Measurements from ENCODE around the gene XRCC4.

DNA sequence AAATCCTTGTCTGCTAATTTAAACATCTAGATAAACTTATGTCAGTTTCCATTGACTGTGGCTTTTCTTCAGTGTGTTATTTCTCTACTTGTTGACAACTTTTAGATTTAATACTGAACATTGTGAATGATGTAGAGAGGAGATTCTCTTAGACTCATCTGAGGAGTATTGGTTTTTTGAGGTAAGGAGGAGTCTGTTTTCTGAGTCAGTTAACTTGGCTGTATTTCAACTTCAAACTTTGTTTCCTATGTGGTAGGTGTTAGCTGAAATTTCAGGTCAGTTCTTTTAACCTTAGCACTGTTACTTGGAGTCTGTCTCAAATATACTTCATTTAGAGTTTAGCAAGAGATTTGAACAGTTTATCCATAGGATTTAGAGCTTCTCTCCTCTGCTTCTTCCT is 67.9 kb downstream of the XRCC4 start:
- TF ChIP-seq MXI1 (conservative IDR thresholded peaks at IDR 0.05; ENCODE audit: poor library complexity, severe bottlenecking) (no peak), POLR2AphosphoS5 (IDR thresholded peaks at IDR 0.05) (no peak), RAD21 (conservative IDR thresholded peaks at IDR 0.05) (no peak), EP300 (conservative IDR thresholded peaks at IDR 0.05; ENCODE audit: poor library complexity, severe bottlenecking) (no peak), EZH2 (IDR thresholded peaks at IDR 0.05; ENCODE audit: borderline replicate concordance, insufficient read depth, low read length, poor library complexity, severe bottlenecking) (no peak), SMC3 (conservative IDR thresholded peaks at IDR 0.05; ENCODE audit: poor library complexity) (no peak)
- TF ChIP-seq, protein P1, sequence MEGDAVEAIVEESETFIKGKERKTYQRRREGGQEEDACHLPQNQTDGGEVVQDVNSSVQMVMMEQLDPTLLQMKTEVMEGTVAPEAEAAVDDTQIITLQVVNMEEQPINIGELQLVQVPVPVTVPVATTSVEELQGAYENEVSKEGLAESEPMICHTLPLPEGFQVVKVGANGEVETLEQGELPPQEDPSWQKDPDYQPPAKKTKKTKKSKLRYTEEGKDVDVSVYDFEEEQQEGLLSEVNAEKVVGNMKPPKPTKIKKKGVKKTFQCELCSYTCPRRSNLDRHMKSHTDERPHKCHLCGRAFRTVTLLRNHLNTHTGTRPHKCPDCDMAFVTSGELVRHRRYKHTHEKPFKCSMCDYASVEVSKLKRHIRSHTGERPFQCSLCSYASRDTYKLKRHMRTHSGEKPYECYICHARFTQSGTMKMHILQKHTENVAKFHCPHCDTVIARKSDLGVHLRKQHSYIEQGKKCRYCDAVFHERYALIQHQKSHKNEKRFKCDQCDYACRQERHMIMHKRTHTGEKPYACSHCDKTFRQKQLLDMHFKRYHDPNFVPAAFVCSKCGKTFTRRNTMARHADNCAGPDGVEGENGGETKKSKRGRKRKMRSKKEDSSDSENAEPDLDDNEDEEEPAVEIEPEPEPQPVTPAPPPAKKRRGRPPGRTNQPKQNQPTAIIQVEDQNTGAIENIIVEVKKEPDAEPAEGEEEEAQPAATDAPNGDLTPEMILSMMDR (IDR thresholded peaks at IDR 0.05; ENCODE audit: poor library complexity, severe bottlenecking), result no peak
